Loucy (cell line): ENCODE results near the gene SOCS7.

Experiments
- CTCF ChIP-seq: fragments of 200-600 bp; sonication (generic); conservative IDR thresholded peaks from 2 replicates; pipeline ENCODE4 v1.5.1; 2014; ENCODE audit warnings: mild to moderate bottlenecking, antibody characterized with exemption, low read length
- EZH2phosphoT487 ChIP-seq: fragments of 200-600 bp; IDR thresholded peaks from 2 replicates; pipeline ENCODE4 v1.6.1; 2018; ENCODE audit warnings: antibody characterized with exemption, mild to moderate bottlenecking, moderate library complexity, borderline replicate concordance

GRCh38 chr17:38315497-38315896 lies 36.1 kb upstream of the SOCS7 start:
- TF ChIP-seq CTCF, result no peak
- TF ChIP-seq EZH2phosphoT487, result no peak
